Measurements from ENCODE around the gene ANKRD23. TPM values are rescaled to one million over a fixed set of nuclear protein-coding genes. Genes with fewer than 3 reads are reported as not detected.

The ANKRD23 gene
- total and polyA plus RNA-seq, 2 of the 13 experiments (the other 11 are each of a cell fraction or from before 2014, with no cell fraction given): 1.5 to 1.6 TPM

GRCh38 chr2:96844405-96844808 lies 586 bp upstream of the ANKRD23 start:
- no TSS peak for BruUV-seq (replicated peaks)
- ChIA-PET POLR2A (interaction anchor here (0.9 kb wide), 1 partner anchor 24 kb away, joined by 4 read pairs; no protein-coding TSS in a partner anchor), CTCF (ENCODE audit: low intra/inter-chr PET ratio, low total read pairs) (no interaction called here)
- intact Hi-C loops (cut with micrococcal nuclease; ENCODE audit: unreplicated experiment): no loop called here
- Histone ChIP-seq H3K4me3 (replicated peaks in 1 of 3; ENCODE audit: insufficient read depth in 1 of 3, low read depth in 2 of 3, low read length in 3 of 3) (no peak overlapping the region), H2AFZ (ENCODE audit: low read length) (no peak overlapping the region), H3K36me3 (replicated peaks in 1 of 2; ENCODE audit: control insufficient read depth in 1 of 2, insufficient read depth in 2 of 2, low read length in 2 of 2) (peaks cover 5 to 7% of the 10 kb centered on the region in 2 experiments; a peak in 4 of 5 replicates), H3K27ac (ENCODE audit: extremely low read length, insufficient read depth, low read length) (no peak overlapping the region), H3K4me2 (ENCODE audit: low read depth, low read length) (no peak overlapping the region), H3K4me1 (ENCODE audit: insufficient read depth, low read length) (peaks cover 14% of the 10 kb centered on the region), H3K9ac (ENCODE audit: insufficient read depth, low read depth, low read length) (no peak overlapping the region), H3K79me2 (ENCODE audit: insufficient read depth, low read length) (no peaks in the 10 kb centered on the region), H3K27me3 (ENCODE audit: control insufficient read depth in 1 of 2, insufficient read depth in 2 of 2, low read length in 2 of 2) (no peaks in the 10 kb centered on the region), H4K20me1 (ENCODE audit: insufficient read depth, low read length) (no peaks in the 10 kb centered on the region), H3K9me3 (ENCODE audit: low read length) (no peaks in the 10 kb centered on the region)
- TF ChIP-seq SP4 (CRISPR knock-in tag; IDR thresholded peaks at IDR 0.05) (no peak), ZNF652 (CRISPR knock-in tag; IDR thresholded peaks at IDR 0.05; ENCODE audit: borderline replicate concordance, low read depth) (no peak), CSRNP2 (CRISPR knock-in tag; conservative IDR thresholded peaks at IDR 0.05; ENCODE audit: low read depth) (no peak), AGO2 (optimal IDR thresholded peaks at IDR 0.05; ENCODE audit: low read depth, low read length) (peak; percentile 75), SKIL (CRISPR knock-in tag; IDR thresholded peaks at IDR 0.05; ENCODE audit: borderline replicate concordance) (no peak), POLR2A (IDR thresholded peaks at IDR 0.05; ENCODE audit: insufficient read depth in 1 of 2, low read depth in 2 of 2, low read length in 2 of 2) (0 out of 4 replicates have a peak, but pooled peaks of 1 of the 2 experiments have one; percentile 30), ZNF724P (CRISPR knock-in tag; IDR thresholded peaks at IDR 0.05; ENCODE audit: borderline replicate concordance) (no peak), ONECUT2 (CRISPR knock-in tag; IDR thresholded peaks at IDR 0.05) (no peak), MZF1 (CRISPR knock-in tag; IDR thresholded peaks at IDR 0.05; ENCODE audit: borderline replicate concordance) (no peak), U2AF2 (IDR thresholded peaks at IDR 0.05; ENCODE audit: low read depth, low read length) (no peak)
- DNase-seq (ENCODE audit: low spot score) (no peak), FAIRE-seq (no peak), ATAC-seq (no peak)
- in situ Hi-C loops (cut with HindIII; ENCODE audit: extremely low pct_ligation_motif_present, low pct_unique_long_range_greater_than_20kb): no loop called here
- WGBS (ENCODE audit: low lambda C conversion rate): 93% methylated on average over 17 of the region's 17 CpGs

Measured in HepG2 (cell line).